K562 (cell line): ENCODE results near the gene GJC2. TPM values are rescaled to one million over a fixed set of nuclear protein-coding genes. Genes with fewer than 3 reads are reported as not detected.

Experiments
- AFF4 ChIP-seq: sonication (generic); formaldehyde crosslinking; IDR thresholded peaks from 2 replicates; pipeline ENCODE4 v1.8.0; 2023; ENCODE audit warnings: mild to moderate bottlenecking, missing genetic modification reagents
- CEBPB ChIP-seq: fragments of 450-650 bp; IDR thresholded peaks from 2 replicates; pipeline ENCODE4 v1.6.1; 2016; ENCODE audit warnings: missing genetic modification characterization, missing compliant biosample characterization
- CTBP1 ChIP-seq: fragments of 450-650 bp; IDR thresholded peaks from 2 replicates; pipeline ENCODE4 v1.6.1; 2016; ENCODE audit warnings: borderline replicate concordance
- DIDO1 ChIP-seq: fragments of 450-650 bp; IDR thresholded peaks from 2 replicates; pipeline ENCODE4 v1.6.1; 2016; ENCODE audit warnings: low read depth, missing biosample characterization, missing genetic modification characterization
- GABPB1 ChIP-seq: sonication (generic); formaldehyde crosslinking; IDR thresholded peaks from 2 replicates; pipeline ENCODE4 v1.8.0; 2022; ENCODE audit warnings: mild to moderate bottlenecking, missing genetic modification reagents
- GTF2B ChIP-seq: IDR thresholded peaks from 2 replicates; pipeline ENCODE4 v1.6.1; 2011; ENCODE audit not compliant: insufficient read length; ENCODE audit errors: extremely low read depth
- HLTF ChIP-seq: fragments of 450-650 bp; IDR thresholded peaks from 2 replicates; pipeline ENCODE4 v1.6.1; 2016
- MBD1 ChIP-seq: fragments of 250-450 bp; sonication (Bioruptor Pico); IDR thresholded peaks from 2 replicates; pipeline ENCODE4 v1.8.0; 2022; ENCODE audit warnings: inconsistent platforms
- MBD2 ChIP-seq: sonication (generic); IDR thresholded peaks from 2 replicates; pipeline ENCODE4 v1.6.1; 2016; ENCODE audit warnings: low read depth, borderline replicate concordance
- MTA3 ChIP-seq: fragments of 450-650 bp; formaldehyde crosslinking; IDR thresholded peaks from 2 replicates; pipeline ENCODE4 v1.6.1; 2017; ENCODE audit warnings: mild to moderate bottlenecking, borderline replicate concordance
- NCOA1 ChIP-seq: fragments of 450-650 bp; IDR thresholded peaks from 2 replicates; pipeline ENCODE4 v1.6.1; 2016; ENCODE audit warnings: low read depth
- NFIX ChIP-seq: fragments of 250-450 bp; sonication (Bioruptor Pico); IDR thresholded peaks from 2 replicates; pipeline ENCODE4 v1.4.0; 2020; ENCODE audit warnings: low read depth, mild to moderate bottlenecking, moderate library complexity
- NR2C1 ChIP-seq, 2 experiments: fragments of 450-650 bp; IDR thresholded peaks; 2 replicates each; pipeline ENCODE4 v1.6.1; 2017; ENCODE audit warnings: mild to moderate bottlenecking in 2 of 2, antibody characterized with exemption in 1 of 2, inconsistent platforms in 1 of 2, missing compliant biosample characterization in 1 of 2, missing genetic modification characterization in 1 of 2
- NR2F6 ChIP-seq: fragments of 450-650 bp; formaldehyde crosslinking; IDR thresholded peaks from 2 replicates; pipeline ENCODE4 v1.4.0; 2020; ENCODE audit warnings: mild to moderate bottlenecking
- POLR2AphosphoS5 ChIP-seq: IDR thresholded peaks from 2 replicates; pipeline ENCODE4 v1.6.1; 2011; ENCODE audit warnings: mild to moderate bottlenecking, low read depth, low read length, moderate library complexity; ENCODE audit not compliant: control insufficient read depth, insufficient read depth
- POLR2H ChIP-seq: IDR thresholded peaks from 2 replicates; pipeline ENCODE4 v1.6.1; 2016; ENCODE audit warnings: missing genetic modification characterization, low read depth, mild to moderate bottlenecking, control low read depth, missing compliant biosample characterization, moderate library complexity
- PTTG1 ChIP-seq: fragments of 450-650 bp; IDR thresholded peaks from 2 replicates; pipeline ENCODE4 v1.6.1; 2016; ENCODE audit warnings: low read depth, mild to moderate bottlenecking, missing genetic modification characterization, missing compliant biosample characterization
- TAF9B ChIP-seq: fragments of 450-650 bp; IDR thresholded peaks from 2 replicates; pipeline ENCODE4 v1.6.1; 2018; ENCODE audit warnings: mild to moderate bottlenecking; ENCODE audit not compliant: partially characterized antibody
- TEAD1 ChIP-seq, 2 experiments: fragments of 450-650 bp in 1 of 2; sonication (generic) in 1 of 2; formaldehyde crosslinking; IDR thresholded peaks; 2 replicates each; pipeline versions ENCODE4 v1.4.0 to v1.8.0; 2020 to 2022; ENCODE audit warnings: mild to moderate bottlenecking in 2 of 2, missing genetic modification reagents in 1 of 2
- ZNF12 ChIP-seq: sonication (generic); formaldehyde crosslinking; IDR thresholded peaks from 2 replicates; pipeline ENCODE4 v1.4.0; 2020; ENCODE audit warnings: mild to moderate bottlenecking, missing genetic modification reagents
- ZNF347 ChIP-seq: fragments of 450-650 bp; formaldehyde crosslinking; IDR thresholded peaks from 2 replicates; pipeline ENCODE4 v1.4.0; 2020; ENCODE audit warnings: low read depth, mild to moderate bottlenecking, moderate library complexity
- polyA plus RNA-seq, 8 experiments: library from polyadenylated mRNA; depleted of rRNA in 4 of 8; stranded (reverse) in 5 of 8; unstranded in 3 of 8; fragments of >200 nt; fragmentation: Nextera tagmentation in 2 of 8; fragmentation: Illumina TruSeq in 1 of 8; extraction: Ambion mirVana in 2 of 8; extraction: Trizol in 1 of 8; gene quantifications; 2 replicates each; pipeline versions ENCODE4 v1.2.1 to v1.2.3, GENCODE V29; 2011 to 2014; ENCODE audit warnings: inconsistent platforms in 1 of 8, missing spikeins in 1 of 8
- total RNA-seq, 7 experiments: library from RNA; depleted of rRNA in 6 of 7; stranded (reverse); fragments of >200 nt in 6 of 7; fragmentation: Illumina TruSeq in 2 of 7; extraction: Trizol in 2 of 7; gene quantifications; 2 replicates each; pipeline versions ENCODE4 v1.2.1 to v1.2.3, GENCODE V29; 2011 to 2021; ENCODE audit warnings: low replicate concordance in 1 of 7
- TF ChIP-seq, protein P1 (sequence below): sonication (generic); formaldehyde crosslinking; IDR thresholded peaks from 2 replicates; pipeline ENCODE4 v1.8.1; 2023; ENCODE audit warnings: mild to moderate bottlenecking, missing genetic modification reagents, moderate library complexity

Gene GJC2
- total and polyA plus RNA-seq, 9 of the 15 experiments (the other 6 are each of a cell fraction or from before 2014, with no cell fraction given), result 0.03 to 0.62 (median 0.11) TPM; not detected in 2

DNA sequence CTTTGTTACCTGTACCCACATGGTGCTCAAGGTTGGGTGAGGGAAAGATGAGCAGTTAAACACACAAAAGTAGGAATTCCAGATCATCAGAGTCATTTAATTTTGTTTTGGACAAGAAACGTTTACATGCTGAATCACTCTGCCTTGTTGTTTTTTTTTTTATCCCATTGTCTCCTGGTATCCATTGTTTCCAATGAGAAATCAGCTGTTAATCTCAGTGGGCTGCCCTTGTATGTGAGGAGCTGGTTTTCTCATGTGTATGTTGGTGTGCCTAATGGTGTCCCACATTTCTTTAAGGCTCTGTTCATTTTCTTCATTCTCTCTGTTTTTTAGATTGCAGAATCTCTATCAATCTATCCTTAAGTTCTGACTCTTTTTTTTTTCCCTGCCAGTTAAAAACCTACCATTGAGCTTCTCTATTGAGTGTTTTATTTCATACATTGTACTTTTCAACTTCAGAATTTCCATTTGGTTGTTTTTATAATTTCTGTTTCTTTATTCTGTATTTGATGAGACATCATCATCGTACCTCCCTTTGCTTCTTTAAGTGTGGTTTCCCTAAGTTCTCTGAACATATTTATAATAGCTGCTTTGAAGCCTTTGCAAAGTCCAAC lies 49.4 kb downstream of the GJC2 start (continued):
- TF ChIP-seq CTBP1, result no peak
- no peak for TF ChIP-seq ZNF347 (CRISPR knock-in tag)
- peak; percentile 86; the same call in 1 of the 2 replicates for TF ChIP-seq HLTF
- no peak for TF ChIP-seq TEAD1 (CRISPR knock-in tag; IDR thresholded peaks at IDR 0.05)
- peak; percentile 26; the same call in 1 of the 2 replicates for TF ChIP-seq NCOA1
- TF ChIP-seq TAF9B, result no peak
- TF ChIP-seq NR2F6 (CRISPR knock-in tag), result no peak
- no peak for TF ChIP-seq DIDO1
- no peak for TF ChIP-seq AFF4 (CRISPR knock-in tag)
- TF ChIP-seq, protein P1, sequence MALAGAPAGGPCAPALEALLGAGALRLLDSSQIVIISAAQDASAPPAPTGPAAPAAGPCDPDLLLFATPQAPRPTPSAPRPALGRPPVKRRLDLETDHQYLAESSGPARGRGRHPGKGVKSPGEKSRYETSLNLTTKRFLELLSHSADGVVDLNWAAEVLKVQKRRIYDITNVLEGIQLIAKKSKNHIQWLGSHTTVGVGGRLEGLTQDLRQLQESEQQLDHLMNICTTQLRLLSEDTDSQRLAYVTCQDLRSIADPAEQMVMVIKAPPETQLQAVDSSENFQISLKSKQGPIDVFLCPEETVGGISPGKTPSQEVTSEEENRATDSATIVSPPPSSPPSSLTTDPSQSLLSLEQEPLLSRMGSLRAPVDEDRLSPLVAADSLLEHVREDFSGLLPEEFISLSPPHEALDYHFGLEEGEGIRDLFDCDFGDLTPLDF, result no peak
- TF ChIP-seq GTF2B, result no peak
- no peak for TF ChIP-seq CEBPB (tag)
- peak; percentile 89 for TF ChIP-seq MTA3
- TF ChIP-seq ZNF12 (CRISPR knock-in tag), result no peak
- 0 out of 2 replicates have a peak, but pooled peaks have one; percentile 33 for TF ChIP-seq PTTG1
- no peak for TF ChIP-seq POLR2AphosphoS5
- TF ChIP-seq MBD2, result no peak
- TF ChIP-seq NR2C1 (IDR thresholded peaks at IDR 0.05), result peak; percentile 8; the same call in 1 of the 2 replicates
- no peak for TF ChIP-seq NR2C1 (tag; IDR thresholded peaks at IDR 0.05)
- TF ChIP-seq MBD1 (CRISPR knock-in tag), result no peak
- no peak for TF ChIP-seq NFIX (CRISPR knock-in tag)
- TF ChIP-seq POLR2H (tag), result no peak
- no peak for TF ChIP-seq GABPB1 (CRISPR knock-in tag)
